HL-60 (cell line): ENCODE data around the gene SUCO.

Experiments used
- DNase-seq, 2 experiments: peaks; one replicate each; pipeline ENCODE4 v3.0.0-alpha.2; 2010 to 2020; ENCODE audit warnings: low read depth in 1 of 2, low spot score in 1 of 2
- H3K27ac ChIP-seq: fragments of 250-450 bp; sonication (Bioruptor Pico); replicated peaks from 2 replicates; pipeline ENCODE4 v1.5.1; 2020; ENCODE audit warnings: mild to moderate bottlenecking, moderate library complexity
- H3K27me3 ChIP-seq: fragments of 250-450 bp; sonication (Bioruptor Pico); 2 replicates; pipeline ENCODE4 v1.5.1; 2021; ENCODE audit warnings: mild to moderate bottlenecking, moderate library complexity; ENCODE audit not compliant: insufficient read depth, poor library complexity, severe bottlenecking
- H3K4me3 ChIP-seq: replicated peaks from 2 replicates; pipeline ENCODE4 v1.5.1; 2011; ENCODE audit warnings: mild to moderate bottlenecking, control low read depth, low read length; ENCODE audit not compliant: insufficient read depth
- GABPA ChIP-seq: IDR thresholded peaks from 2 replicates; pipeline ENCODE4 v1.6.1; 2012; ENCODE audit warnings: low read depth
- POLR2AphosphoS5 ChIP-seq: IDR thresholded peaks from 2 replicates; pipeline ENCODE4 v1.6.1; 2012; ENCODE audit warnings: low read depth
- SPI1 ChIP-seq: IDR thresholded peaks from 2 replicates; pipeline ENCODE4 v1.6.1; 2012; ENCODE audit warnings: low read depth, mild to moderate bottlenecking, borderline replicate concordance
- TF ChIP-seq, protein P1 (sequence below): IDR thresholded peaks from 2 replicates; pipeline ENCODE4 v1.6.1; 2012; ENCODE audit warnings: low read depth; ENCODE audit not compliant: insufficient replicate concordance
- TF ChIP-seq, protein P2 (sequence below): IDR thresholded peaks from one replicate; pipeline ENCODE4 v1.5.1; 2011; ENCODE audit warnings: low read length, control low read depth, inconsistent platforms; ENCODE audit not compliant: insufficient read depth

SUCO gene

DNA sequence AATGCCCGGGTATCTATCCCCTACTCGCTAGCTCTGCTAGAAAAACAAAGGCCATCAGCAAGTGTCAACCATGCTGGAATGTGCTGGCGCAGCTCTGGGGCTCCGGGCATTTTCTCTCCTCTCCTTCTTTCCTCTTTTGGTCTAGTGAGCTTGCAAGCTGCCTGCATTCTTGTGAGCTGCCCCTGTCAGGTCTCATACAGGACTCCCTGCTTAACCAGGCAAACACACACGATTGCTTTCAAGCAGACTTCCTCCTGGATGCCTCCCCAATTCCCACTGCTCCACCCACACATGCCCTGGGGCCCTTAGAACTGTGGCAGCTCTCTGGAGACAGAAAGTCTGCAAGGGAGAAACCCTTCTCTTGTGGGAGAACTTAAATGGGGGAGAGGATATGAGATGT lies 35.7 kb upstream of the SUCO start:
- H3K27ac ChIP-seq: peak overlapping the region; percentile 93
- no peak overlapping the region for H3K4me3 ChIP-seq
- H3K27me3 ChIP-seq: no peaks in the 10 kb centered on the region
- peak; percentile 15 to 25 for DNase-seq
- TF ChIP-seq POLR2AphosphoS5: no peak
- TF ChIP-seq, protein P1, sequence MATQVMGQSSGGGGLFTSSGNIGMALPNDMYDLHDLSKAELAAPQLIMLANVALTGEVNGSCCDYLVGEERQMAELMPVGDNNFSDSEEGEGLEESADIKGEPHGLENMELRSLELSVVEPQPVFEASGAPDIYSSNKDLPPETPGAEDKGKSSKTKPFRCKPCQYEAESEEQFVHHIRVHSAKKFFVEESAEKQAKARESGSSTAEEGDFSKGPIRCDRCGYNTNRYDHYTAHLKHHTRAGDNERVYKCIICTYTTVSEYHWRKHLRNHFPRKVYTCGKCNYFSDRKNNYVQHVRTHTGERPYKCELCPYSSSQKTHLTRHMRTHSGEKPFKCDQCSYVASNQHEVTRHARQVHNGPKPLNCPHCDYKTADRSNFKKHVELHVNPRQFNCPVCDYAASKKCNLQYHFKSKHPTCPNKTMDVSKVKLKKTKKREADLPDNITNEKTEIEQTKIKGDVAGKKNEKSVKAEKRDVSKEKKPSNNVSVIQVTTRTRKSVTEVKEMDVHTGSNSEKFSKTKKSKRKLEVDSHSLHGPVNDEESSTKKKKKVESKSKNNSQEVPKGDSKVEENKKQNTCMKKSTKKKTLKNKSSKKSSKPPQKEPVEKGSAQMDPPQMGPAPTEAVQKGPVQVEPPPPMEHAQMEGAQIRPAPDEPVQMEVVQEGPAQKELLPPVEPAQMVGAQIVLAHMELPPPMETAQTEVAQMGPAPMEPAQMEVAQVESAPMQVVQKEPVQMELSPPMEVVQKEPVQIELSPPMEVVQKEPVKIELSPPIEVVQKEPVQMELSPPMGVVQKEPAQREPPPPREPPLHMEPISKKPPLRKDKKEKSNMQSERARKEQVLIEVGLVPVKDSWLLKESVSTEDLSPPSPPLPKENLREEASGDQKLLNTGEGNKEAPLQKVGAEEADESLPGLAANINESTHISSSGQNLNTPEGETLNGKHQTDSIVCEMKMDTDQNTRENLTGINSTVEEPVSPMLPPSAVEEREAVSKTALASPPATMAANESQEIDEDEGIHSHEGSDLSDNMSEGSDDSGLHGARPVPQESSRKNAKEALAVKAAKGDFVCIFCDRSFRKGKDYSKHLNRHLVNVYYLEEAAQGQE: no peak

DNA sequence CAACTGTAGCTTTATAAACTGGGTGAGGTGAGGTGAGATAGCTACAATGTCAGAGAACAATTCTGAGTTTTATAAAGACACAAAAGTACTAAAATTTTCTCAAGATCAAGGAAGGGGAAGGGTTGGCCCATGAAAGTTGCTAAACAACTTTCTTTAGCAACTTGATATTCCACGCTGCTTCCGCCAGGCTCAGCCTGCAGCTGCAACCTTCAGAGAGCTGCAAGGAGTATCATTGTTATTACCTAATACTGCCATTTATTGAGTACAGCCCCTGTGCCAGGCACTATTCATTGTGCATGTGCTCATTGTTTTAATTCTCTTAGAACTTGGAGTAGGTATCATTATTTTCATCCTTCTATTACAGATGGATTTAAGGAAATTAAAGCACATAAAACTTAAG lies 34.1 kb upstream of the SUCO start:
- H3K4me3 ChIP-seq: no peak overlapping the region
- H3K27ac ChIP-seq: peak overlapping the region; percentile 93
- no peaks in the 10 kb centered on the region for H3K27me3 ChIP-seq
- DNase-seq: peak; percentile 86 to 88
- TF ChIP-seq GABPA (no peak; the same call in 1 of the 2 replicates), SPI1 (peak; percentile 22; the same call in 1 of the 2 replicates), POLR2AphosphoS5 (peak; percentile 59; the same call in 1 of the 2 replicates)
- TF ChIP-seq, protein P2, sequence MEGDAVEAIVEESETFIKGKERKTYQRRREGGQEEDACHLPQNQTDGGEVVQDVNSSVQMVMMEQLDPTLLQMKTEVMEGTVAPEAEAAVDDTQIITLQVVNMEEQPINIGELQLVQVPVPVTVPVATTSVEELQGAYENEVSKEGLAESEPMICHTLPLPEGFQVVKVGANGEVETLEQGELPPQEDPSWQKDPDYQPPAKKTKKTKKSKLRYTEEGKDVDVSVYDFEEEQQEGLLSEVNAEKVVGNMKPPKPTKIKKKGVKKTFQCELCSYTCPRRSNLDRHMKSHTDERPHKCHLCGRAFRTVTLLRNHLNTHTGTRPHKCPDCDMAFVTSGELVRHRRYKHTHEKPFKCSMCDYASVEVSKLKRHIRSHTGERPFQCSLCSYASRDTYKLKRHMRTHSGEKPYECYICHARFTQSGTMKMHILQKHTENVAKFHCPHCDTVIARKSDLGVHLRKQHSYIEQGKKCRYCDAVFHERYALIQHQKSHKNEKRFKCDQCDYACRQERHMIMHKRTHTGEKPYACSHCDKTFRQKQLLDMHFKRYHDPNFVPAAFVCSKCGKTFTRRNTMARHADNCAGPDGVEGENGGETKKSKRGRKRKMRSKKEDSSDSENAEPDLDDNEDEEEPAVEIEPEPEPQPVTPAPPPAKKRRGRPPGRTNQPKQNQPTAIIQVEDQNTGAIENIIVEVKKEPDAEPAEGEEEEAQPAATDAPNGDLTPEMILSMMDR: no peak
- TF ChIP-seq, protein P1: peak; percentile 57

DNA sequence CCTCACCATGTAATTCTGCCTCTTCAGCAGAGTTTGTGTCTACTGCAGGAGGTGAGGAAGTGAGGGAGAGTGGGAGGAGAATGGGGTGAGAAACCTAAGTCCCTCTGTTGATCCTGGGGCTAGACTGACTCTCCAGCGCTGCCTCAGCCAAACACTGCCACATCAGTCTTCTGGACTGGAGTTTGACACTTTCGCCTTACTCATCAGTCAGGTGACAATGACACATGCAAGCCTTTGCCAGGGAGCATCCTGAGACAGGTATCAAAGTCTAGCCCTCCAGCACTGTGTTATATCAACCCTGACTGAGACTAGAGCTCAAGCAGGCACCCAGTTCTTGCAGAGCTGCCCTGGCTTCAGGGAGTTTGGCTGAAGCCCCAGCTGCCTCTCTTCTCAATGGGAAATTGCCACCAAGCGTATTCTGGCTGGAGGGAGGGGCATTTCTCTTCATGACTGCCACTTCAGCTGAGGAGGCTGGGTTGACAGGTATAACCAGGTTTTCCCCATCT lies 33.3 kb upstream of the SUCO start:
- TF ChIP-seq, protein P2: no peak
- no peak for TF ChIP-seq POLR2AphosphoS5
- no peak for TF ChIP-seq GABPA
- TF ChIP-seq, protein P1: no peak
- peak; percentile 27; the same call in 1 of the 2 replicates for TF ChIP-seq SPI1
- Histone ChIP-seq H3K4me3 (no peak overlapping the region), H3K27ac (peak overlapping the region; percentile 93), H3K27me3 (no peaks in the 10 kb centered on the region)
- DNase-seq: peak; percentile 26 to 47
